Astrocyte of the cerebellum (primary cell): ENCODE results near the gene NRAP.

Experiments used
- DNase-seq: peaks from one replicate; pipeline ENCODE4 v3.0.0-alpha.2; 2011; ENCODE audit warnings: low read depth
- H3K4me3 ChIP-seq: 2 replicates; pipeline ENCODE4 v1.5.1; 2011; ENCODE audit warnings: mild to moderate bottlenecking, low read depth, low read length, moderate library complexity
- CTCF ChIP-seq: IDR thresholded peaks from 2 replicates; pipeline ENCODE4 v1.5.1; 2012; ENCODE audit warnings: low read length, low read depth, moderate library complexity, mild to moderate bottlenecking; ENCODE audit errors: missing control alignments
- in situ Hi-C: cut with HindIII; loops from 2 replicates; pipeline ENCODE4 v1.10.0; 2017; ENCODE audit warnings: low sequenced_read_pairs

Gene NRAP

DNA sequence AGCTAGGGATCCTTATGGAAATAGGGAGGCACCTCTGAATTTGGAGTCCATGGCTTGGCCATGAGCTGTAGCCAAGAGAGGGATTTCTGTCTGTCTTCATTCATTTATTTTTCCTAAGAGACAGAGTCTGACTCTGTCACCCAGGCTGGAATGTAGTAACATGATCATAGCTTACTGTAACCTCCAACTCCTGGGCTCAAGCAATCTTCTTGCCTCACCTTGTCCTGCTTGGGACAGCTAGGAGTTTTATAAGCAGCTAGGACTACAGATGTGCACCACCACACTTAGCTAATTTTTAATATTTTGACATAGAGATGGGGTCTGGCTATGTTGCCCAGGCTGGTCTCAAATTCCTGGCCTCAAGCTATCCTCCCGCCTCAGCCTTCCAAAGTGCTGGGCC, 119.4 kb downstream of the NRAP start:
- no peak for DNase-seq
- in situ Hi-C loops: no loop called here
- no peak overlapping the region for H3K4me3 ChIP-seq
- no peak for TF ChIP-seq CTCF

- in situ Hi-C loops: no loop called here
- no peak overlapping the region for H3K4me3 ChIP-seq
- DNase-seq: no peak
- TF ChIP-seq CTCF: no peak
These were observed 120.5 kb downstream of the NRAP start for GRCh38 chr10:113543107-113543955.

GRCh38 chr10:113541549-113541927, 122.3 kb downstream of the NRAP start:
- no peak overlapping the region for H3K4me3 ChIP-seq
- TF ChIP-seq CTCF: no peak
- DNase-seq: no peak
- in situ Hi-C loops: no loop called here

- no peak for DNase-seq
- no peak for TF ChIP-seq CTCF
- H3K4me3 ChIP-seq: no peak overlapping the region
- in situ Hi-C loops: no loop called here
These were observed 122.8 kb downstream of the NRAP start for GRCh38 chr10:113540845-113541548.

- DNase-seq: peak; percentile 35
- in situ Hi-C loops: no loop called here
- no peak for TF ChIP-seq CTCF
- no peak overlapping the region for H3K4me3 ChIP-seq
These were observed 124.1 kb downstream of the NRAP start for GRCh38 chr10:113539789-113540188.
